SK-N-SH (cell line): ENCODE results near the gene KNTC1. TPM values are rescaled to one million over a fixed set of nuclear protein-coding genes. Genes with fewer than 3 reads are reported as not detected.

Source experiments
- CTCF ChIA-PET: fragments of 300-600, 350-600 bp; formaldehyde crosslinking; extraction: SDS; loops from one replicate; lab custom pipeline; 2021; lab: Yijun Ruan, JAX
- POLR2A ChIA-PET: fragments of 350-600 bp; sonication (Branson Sonifier 250); formaldehyde crosslinking; extraction: SDS; loops from one replicate; lab custom pipeline; 2020; ENCODE audit warnings: antibody characterized with exemption, inconsistent platforms; lab: Yijun Ruan, JAX
- DNase-seq: peaks from one replicate; pipeline ENCODE4 v3.0.0; 2012
- H2AFZ ChIP-seq: fragments of 200-600 bp; sonication (generic); 2 replicates; pipeline ENCODE4 v1.8.1; 2016; ENCODE audit warnings: antibody characterized with exemption, mild to moderate bottlenecking, low read depth
- H3F3A ChIP-seq: fragments of 200-600 bp; sonication (generic); replicated peaks from 2 replicates; pipeline ENCODE3; 2016; ENCODE audit warnings: antibody characterized with exemption, mild to moderate bottlenecking; ENCODE audit not compliant: insufficient read depth
- H3K27ac ChIP-seq, 2 experiments: fragments of 200-500 bp in 1 of 2; fragments of 200-600 bp in 1 of 2; sonication (Bioruptor generic) in 1 of 2; sonication (generic), shearing (Covaris generic) in 1 of 2; 2 replicates each; pipeline versions ENCODE4 v1.5.1 to v1.6.1; 2014 to 2016; ENCODE audit warnings: low read depth in 2 of 2, inconsistent platforms in 1 of 2, low read length in 1 of 2, mild to moderate bottlenecking in 1 of 2, mixed read lengths in 1 of 2
- H3K27me3 ChIP-seq: fragments of 200-600 bp; sonication (generic), shearing (Covaris generic); 2 replicates; pipeline ENCODE4 v1.6.1; 2016; ENCODE audit warnings: mixed run types; ENCODE audit not compliant: insufficient read depth
- H3K36me3 ChIP-seq, 2 experiments: fragments of 200-500 bp in 1 of 2; fragments of 200-600 bp in 1 of 2; sonication (Bioruptor generic) in 1 of 2; sonication (generic) in 1 of 2; replicated peaks in 1 of 2; 2 replicates each; pipeline versions ENCODE3 to v1.5.1; 2014 to 2016; ENCODE audit warnings: low read length in 1 of 2, mild to moderate bottlenecking in 1 of 2; ENCODE audit not compliant: insufficient read depth in 2 of 2, control insufficient read depth in 1 of 2
- H3K4me1 ChIP-seq, 2 experiments: fragments of 200-500 bp in 1 of 2; fragments of 200-600 bp in 1 of 2; sonication (Bioruptor generic) in 1 of 2; sonication (generic), shearing (Covaris generic) in 1 of 2; 2 replicates each; pipeline versions ENCODE4 v1.5.1 to v1.6.1; 2014 to 2016; ENCODE audit warnings: low read depth in 1 of 2, low read length in 1 of 2, mixed run types in 1 of 2; ENCODE audit not compliant: insufficient read depth in 2 of 2, control insufficient read depth in 1 of 2
- H3K4me2 ChIP-seq: fragments of 200-600 bp; sonication (generic), shearing (Covaris generic); 2 replicates; pipeline ENCODE4 v1.6.1; 2017; ENCODE audit warnings: mixed run types
- H3K4me3 ChIP-seq, 2 experiments: fragments of 200-500 bp in 1 of 2; fragments of 200-600 bp in 1 of 2; sonication (Bioruptor generic) in 1 of 2; sonication (generic), shearing (Covaris generic) in 1 of 2; 2 replicates each; pipeline versions ENCODE4 v1.5.1 to v1.8.1; 2014 to 2016; ENCODE audit warnings: low read depth in 2 of 2, inconsistent platforms in 1 of 2, low read length in 1 of 2, mild to moderate bottlenecking in 1 of 2, mixed read lengths in 1 of 2, moderate library complexity in 1 of 2
- H3K79me2 ChIP-seq: fragments of 200-600 bp; sonication (generic); 2 replicates; pipeline ENCODE4 v1.8.1; 2017; ENCODE audit warnings: mild to moderate bottlenecking; ENCODE audit not compliant: insufficient read depth
- H3K9ac ChIP-seq: fragments of 200-600 bp; sonication (generic); 2 replicates; pipeline ENCODE4 v1.6.1; 2017; ENCODE audit warnings: mixed run types
- H3K9me2 ChIP-seq: fragments of 200-600 bp; sonication (generic); 2 replicates; pipeline ENCODE4 v1.6.1; 2017; ENCODE audit warnings: mixed run types
- H3K9me3 ChIP-seq: fragments of 200-600 bp; sonication (generic); 2 replicates; pipeline ENCODE4 v1.6.1; 2017; ENCODE audit warnings: mixed run types, mild to moderate bottlenecking, moderate library complexity
- H4K20me1 ChIP-seq: fragments of 200-600 bp; sonication (generic); 2 replicates; pipeline ENCODE4 v1.6.1; 2017; ENCODE audit warnings: mild to moderate bottlenecking, mixed run types; ENCODE audit not compliant: insufficient read depth
- CHD2 ChIP-seq: fragments of 150-350 bp; IDR thresholded peaks from 2 replicates; pipeline ENCODE4 v1.6.1; 2018; ENCODE audit warnings: low read length; ENCODE audit not compliant: partially characterized antibody
- EZH2phosphoT487 ChIP-seq: fragments of 200-600 bp; sonication (generic); IDR thresholded peaks from 2 replicates; pipeline ENCODE4 v1.6.1; 2017; ENCODE audit warnings: low read depth, mixed run types, mild to moderate bottlenecking, antibody characterized with exemption, moderate library complexity, borderline replicate concordance
- NRF1 ChIP-seq: IDR thresholded peaks from 2 replicates; pipeline ENCODE4 v1.6.1; 2012; ENCODE audit warnings: low read depth, mild to moderate bottlenecking, low read length
- POLR2AphosphoS5 ChIP-seq: IDR thresholded peaks from 2 replicates; pipeline ENCODE4 v1.6.1; 2012; ENCODE audit warnings: low read depth, low read length
- REST ChIP-seq: IDR thresholded peaks from 2 replicates; pipeline ENCODE4 v1.6.1; 2012; ENCODE audit warnings: mild to moderate bottlenecking, low read depth, low read length, moderate library complexity
- RFX5 ChIP-seq: IDR thresholded peaks from 2 replicates; pipeline ENCODE4 v1.6.1; 2012; ENCODE audit warnings: mild to moderate bottlenecking, improper control_type of control experiment, low read length
- TAF1 ChIP-seq: IDR thresholded peaks from 2 replicates; pipeline ENCODE4 v1.6.1; 2012; ENCODE audit warnings: low read depth, mild to moderate bottlenecking, low read length, moderate library complexity, borderline replicate concordance
- TEAD4 ChIP-seq: IDR thresholded peaks from 2 replicates; pipeline ENCODE4 v1.4.0; 2012; ENCODE audit warnings: mild to moderate bottlenecking, borderline replicate concordance; ENCODE audit not compliant: insufficient read depth
- USF1 ChIP-seq: IDR thresholded peaks from 2 replicates; pipeline ENCODE4 v1.4.0; 2012; ENCODE audit warnings: low read depth, borderline replicate concordance
- USF2 ChIP-seq: fragments of 150-350 bp; IDR thresholded peaks from 2 replicates; pipeline ENCODE4 v1.6.1; 2017; ENCODE audit warnings: antibody characterized with exemption, low read length, low read depth, borderline replicate concordance
- YY1 ChIP-seq: IDR thresholded peaks from 2 replicates; pipeline ENCODE4 v1.4.0; 2012; ENCODE audit warnings: low read depth, mild to moderate bottlenecking
- ZBTB33 ChIP-seq: IDR thresholded peaks from 2 replicates; pipeline ENCODE4 v1.4.0; 2012; ENCODE audit warnings: low read depth, borderline replicate concordance
- WGBS: methylation state at CpG from one replicate; pipeline ENCODE4 v1.1.6; 2017; ENCODE audit warnings: low lambda C conversion rate; 5-methylcytosine and 5-hydroxymethylcytosine counted together
- polyA plus RNA-seq, 3 experiments: library from polyadenylated mRNA; depleted of rRNA; stranded (reverse); fragments of >200 nt; gene quantifications; 2 replicates each; pipeline ENCODE4 v1.2.3, GENCODE V29; 2012

KNTC1 gene
- polyA plus RNA-seq, 1 of the 3 experiments (the other 2 are of a cell fraction): 13.2 TPM

- ChIA-PET CTCF (interaction anchor here (0.9 kb wide), 1 partner anchor 10 kb away, joined by 3 read pairs; no protein-coding TSS in a partner anchor), POLR2A (no interaction called here)
- Histone ChIP-seq H3F3A (no peaks in the 10 kb centered on the region), H4K20me1 (no peaks in the 10 kb centered on the region), H3K9me3 (no peaks in the 10 kb centered on the region), H2AFZ (no peak overlapping the region; the same call in 1 of the 2 replicates), H3K4me1 (no peaks in the 10 kb centered on the region), H3K36me3 (peaks cover 32 to 43% of the 10 kb centered on the region in 2 experiments), H3K9ac (no peak overlapping the region), H3K27ac (no peak overlapping the region), H3K79me2 (no peaks in the 10 kb centered on the region), H3K4me3 (no peak overlapping the region), H3K9me2 (no peaks in the 10 kb centered on the region)
- WGBS: 96% methylated on average over 2 of the region's 2 CpGs
- no peak for DNase-seq
- TF ChIP-seq CHD2: no peak
- no peak for TF ChIP-seq POLR2AphosphoS5
- no peak for TF ChIP-seq YY1
- TF ChIP-seq, all 33 proteins: peak for 0
- Histone ChIP-seq H3K27me3 (no peaks in the 10 kb centered on the region), H3K4me2 (no peak overlapping the region)
These were observed 83.9 kb downstream of the KNTC1 start for GRCh38 chr12:122610911-122611310.

GRCh38 chr12:122614839-122615238 lies 87.8 kb downstream of the KNTC1 start:
- no peaks in the 10 kb centered on the region for H3K79me2 ChIP-seq
- H2AFZ ChIP-seq: no peak overlapping the region
- POLR2A ChIA-PET: no interaction called here
- H3K9me3 ChIP-seq: no peaks in the 10 kb centered on the region
- no peaks in the 10 kb centered on the region for H3K9me2 ChIP-seq
- no peaks in the 10 kb centered on the region for H3K27me3 ChIP-seq
- DNase-seq: no peak
- no peak overlapping the region for H3K9ac ChIP-seq
- TF ChIP-seq YY1 (no peak), CHD2 (no peak), USF1 (no peak), ZBTB33 (no peak), TAF1 (no peak), RFX5 (no peak), REST (no peak), USF2 (no peak), TEAD4 (no peak), EZH2phosphoT487 (no peak), NRF1 (no peak)
- CTCF ChIA-PET: interaction anchor here (1.0 kb wide), 1 partner anchor 10 kb away, joined by 3 read pairs; no protein-coding TSS in a partner anchor
- H3K27ac ChIP-seq: no peak overlapping the region
- 100% methylated on average over 1 of the region's 1 CpG for WGBS
- no peaks in the 10 kb centered on the region for H3K4me1 ChIP-seq
- H3K36me3 ChIP-seq: peaks cover 30 to 35% of the 10 kb centered on the region in 2 experiments
- no peaks in the 10 kb centered on the region for H3F3A ChIP-seq
- no peaks in the 10 kb centered on the region for H4K20me1 ChIP-seq
- no peak overlapping the region for H3K4me2 ChIP-seq
- no peak overlapping the region for H3K4me3 ChIP-seq
